Bone marrow (tissue), 2 donors: Measurements from ENCODE around the gene DDAH2.

Source experiments
- DNase-seq, 2 donors: peaks; one replicate each; lab custom pipeline; 2025; lab: John Stamatoyannopoulos, UW

The DDAH2 gene

GRCh38 chr6:31732029-31732428 lies 2.9 kb upstream of the DDAH2 start:
- no peak for DNase-seq

- DNase-seq: no peak
Observed at GRCh38 chr6:31730631-31731086, 1.6 kb upstream of the DDAH2 start.

GRCh38 chr6:31729979-31730630 lies 1.0 kb upstream of the DDAH2 start:
- DNase-seq: peak; percentile 57 to 85

GRCh38 chr6:31729515-31729978 lies 448 bp upstream of the DDAH2 start:
- DNase-seq: peak; percentile 52 to 95

GRCh38 chr6:31727717-31728671 lies 1.1 kb downstream of the DDAH2 start:
- peak in 1 of 2 donors; percentile 87 for DNase-seq

GRCh38 chr6:31727034-31727716 lies 1.9 kb downstream of the DDAH2 start:
- DNase-seq: peak in 1 of 2 donors; percentile 45

- DNase-seq: peak in 1 of 2 donors; percentile 79
Observed at GRCh38 chr6:31725502-31726350, 3.4 kb downstream of the DDAH2 start.

- no peak for DNase-seq
Observed at GRCh38 chr6:31723980-31724691, 5.0 kb downstream of the DDAH2 start.

- peak in 1 of 2 donors; percentile 19 for DNase-seq
Observed at GRCh38 chr6:31723245-31723979, 5.7 kb downstream of the DDAH2 start, which contains the start of gene MPIG6B. MPIG6B (plus strand) TSS chr6:31723373; CDS start chr6:31723384, 11 bp downstream.

GRCh38 chr6:31722173-31722572 lies 6.9 kb downstream of the DDAH2 start:
- DNase-seq: no peak

GRCh38 chr6:31721351-31722020 lies 7.6 kb downstream of the DDAH2 start, which contains the start of gene LY6G6C:
LY6G6C (minus strand) TSS chr6:31721746; CDS start chr6:31721679, 67 bp downstream.
- DNase-seq: no peak

- DNase-seq: no peak
Observed at GRCh38 chr6:31720196-31720770, 8.8 kb downstream of the DDAH2 start.

- DNase-seq: no peak
Observed at GRCh38 chr6:31719001-31719400, 10.1 kb downstream of the DDAH2 start.

GRCh38 chr6:31718265-31718664 lies 10.8 kb downstream of the DDAH2 start:
- no peak for DNase-seq

GRCh38 chr6:31717499-31718222 lies 11.4 kb downstream of the DDAH2 start:
- no peak for DNase-seq

GRCh38 chr6:31715022-31715958 lies 13.8 kb downstream of the DDAH2 start, which contains the start of gene LY6G6D:
LY6G6D (plus strand) TSS chr6:31715348; CDS start chr6:31715356, 8 bp downstream.
- DNase-seq: no peak
